Measurements from ENCODE around the gene DEFB112.

DEFB112 gene

DNA sequence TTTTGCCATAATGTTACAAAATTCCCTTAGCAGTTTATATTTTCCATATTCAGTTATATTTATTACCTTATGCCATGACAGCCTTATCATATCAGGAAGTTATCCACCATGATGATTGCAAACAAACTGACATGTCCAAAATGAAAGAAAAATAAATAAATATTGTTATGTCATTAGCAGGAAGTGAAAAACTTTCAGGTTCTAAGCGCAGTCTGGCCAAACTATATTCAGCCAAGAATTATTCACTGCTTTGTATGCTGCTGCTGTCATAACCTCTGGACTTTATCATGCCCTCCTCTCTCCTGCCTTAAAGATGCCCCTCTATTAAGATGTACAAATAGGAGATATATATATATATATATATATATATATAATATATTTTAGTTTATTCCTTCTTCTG, 27.7 kb upstream of the DEFB112 start:
- DNase-seq (no peak), ATAC-seq (ENCODE audit: insufficient read depth, low read depth) (no peak)
- H3K27ac ChIP-seq (ENCODE audit: low read length): no peak overlapping the region
- no peaks in the 10 kb centered on the region for H4K20me1 ChIP-seq (ENCODE audit: insufficient read depth, low read length)
- H3K79me2 ChIP-seq (ENCODE audit: insufficient read depth, low read length): no peaks in the 10 kb centered on the region
- H3K4me1 ChIP-seq (ENCODE audit: insufficient read depth, low read length): no peaks in the 10 kb centered on the region
- TF ChIP-seq, protein P1, sequence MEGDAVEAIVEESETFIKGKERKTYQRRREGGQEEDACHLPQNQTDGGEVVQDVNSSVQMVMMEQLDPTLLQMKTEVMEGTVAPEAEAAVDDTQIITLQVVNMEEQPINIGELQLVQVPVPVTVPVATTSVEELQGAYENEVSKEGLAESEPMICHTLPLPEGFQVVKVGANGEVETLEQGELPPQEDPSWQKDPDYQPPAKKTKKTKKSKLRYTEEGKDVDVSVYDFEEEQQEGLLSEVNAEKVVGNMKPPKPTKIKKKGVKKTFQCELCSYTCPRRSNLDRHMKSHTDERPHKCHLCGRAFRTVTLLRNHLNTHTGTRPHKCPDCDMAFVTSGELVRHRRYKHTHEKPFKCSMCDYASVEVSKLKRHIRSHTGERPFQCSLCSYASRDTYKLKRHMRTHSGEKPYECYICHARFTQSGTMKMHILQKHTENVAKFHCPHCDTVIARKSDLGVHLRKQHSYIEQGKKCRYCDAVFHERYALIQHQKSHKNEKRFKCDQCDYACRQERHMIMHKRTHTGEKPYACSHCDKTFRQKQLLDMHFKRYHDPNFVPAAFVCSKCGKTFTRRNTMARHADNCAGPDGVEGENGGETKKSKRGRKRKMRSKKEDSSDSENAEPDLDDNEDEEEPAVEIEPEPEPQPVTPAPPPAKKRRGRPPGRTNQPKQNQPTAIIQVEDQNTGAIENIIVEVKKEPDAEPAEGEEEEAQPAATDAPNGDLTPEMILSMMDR (IDR thresholded peaks at IDR 0.05; ENCODE audit: borderline replicate concordance, extremely low read depth, low read length, poor library complexity, severe bottlenecking): no peak
- TF ChIP-seq EZH2 (IDR thresholded peaks at IDR 0.05; ENCODE audit: borderline replicate concordance, low read depth, low read length, severe bottlenecking): no peak
- no peaks in the 10 kb centered on the region for H3K9me3 ChIP-seq (ENCODE audit: insufficient read depth, low read length, severe bottlenecking)
- no peak overlapping the region for H3K9ac ChIP-seq (ENCODE audit: low read depth, low read length)
- no peak overlapping the region for H3K4me3 ChIP-seq (ENCODE audit: low read depth in 1 of 2, low read length in 2 of 2)
- H3K27me3 ChIP-seq (ENCODE audit: insufficient read depth, low read length, poor library complexity): no peaks in the 10 kb centered on the region
- no peak overlapping the region for H2AFZ ChIP-seq (ENCODE audit: low read depth, low read length)
- H3K36me3 ChIP-seq (ENCODE audit: insufficient read depth, low read length): no peaks in the 10 kb centered on the region
- no peak overlapping the region for H3K4me2 ChIP-seq (ENCODE audit: insufficient read depth, low read length)

DNA sequence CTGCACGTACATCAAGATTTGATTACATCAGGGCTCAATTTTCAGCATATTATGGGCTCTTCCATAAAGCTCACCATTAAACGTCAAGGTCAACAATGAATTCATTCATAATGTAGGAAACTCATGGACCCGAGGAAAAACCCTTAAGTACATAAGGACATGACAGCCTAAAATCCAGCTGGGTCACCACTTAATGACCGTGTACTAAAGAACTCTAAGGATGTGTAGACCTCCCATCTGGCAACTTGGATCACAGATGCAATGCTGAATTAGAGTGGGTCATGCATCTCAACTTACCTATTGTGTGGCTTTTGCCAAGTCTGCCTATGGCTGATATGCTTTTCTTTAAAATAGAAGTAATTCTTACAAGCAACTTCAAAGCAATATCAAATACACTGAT, 26.7 kb upstream of the DEFB112 start:
- Histone ChIP-seq H3K79me2 (ENCODE audit: insufficient read depth, low read length) (no peaks in the 10 kb centered on the region), H4K20me1 (ENCODE audit: insufficient read depth, low read length) (no peaks in the 10 kb centered on the region), H3K36me3 (ENCODE audit: insufficient read depth, low read length) (no peaks in the 10 kb centered on the region), H3K4me1 (ENCODE audit: insufficient read depth, low read length) (no peaks in the 10 kb centered on the region), H3K27ac (ENCODE audit: low read length) (no peak overlapping the region), H3K9me3 (ENCODE audit: insufficient read depth, low read length, severe bottlenecking) (no peaks in the 10 kb centered on the region), H2AFZ (ENCODE audit: low read depth, low read length) (no peak overlapping the region), H3K27me3 (ENCODE audit: insufficient read depth, low read length, poor library complexity) (no peaks in the 10 kb centered on the region), H3K4me3 (ENCODE audit: low read depth in 1 of 2, low read length in 2 of 2) (no peak overlapping the region), H3K4me2 (ENCODE audit: insufficient read depth, low read length) (no peak overlapping the region), H3K9ac (ENCODE audit: low read depth, low read length) (no peak overlapping the region)
- DNase-seq (no peak), ATAC-seq (ENCODE audit: insufficient read depth, low read depth) (no peak)
- TF ChIP-seq, protein P1 (IDR thresholded peaks at IDR 0.05; ENCODE audit: borderline replicate concordance, extremely low read depth, low read length, poor library complexity, severe bottlenecking): no peak
- TF ChIP-seq EZH2 (IDR thresholded peaks at IDR 0.05; ENCODE audit: borderline replicate concordance, low read depth, low read length, severe bottlenecking): no peak

DNA sequence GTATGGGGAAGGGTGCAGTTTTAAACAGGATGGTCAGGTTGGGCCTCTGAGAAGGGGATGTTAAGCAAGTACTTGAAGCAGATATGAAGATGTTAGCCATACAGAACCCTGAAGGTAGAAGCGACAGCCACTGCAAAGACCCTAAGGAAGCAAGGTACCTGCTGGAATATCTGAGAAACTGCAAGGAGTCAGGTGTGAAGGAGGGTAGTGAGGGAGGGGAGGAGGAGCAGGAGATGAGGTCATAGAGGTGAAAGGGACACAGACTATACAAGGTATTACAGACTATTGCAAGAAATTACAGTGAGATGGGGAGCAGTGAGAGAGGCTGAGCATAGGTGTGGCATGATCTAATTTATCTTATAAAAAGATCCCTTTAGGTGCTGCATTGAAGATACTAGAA, 22.2 kb upstream of the DEFB112 start:
- Histone ChIP-seq H2AFZ (ENCODE audit: low read depth, low read length) (no peak overlapping the region), H3K9ac (ENCODE audit: low read depth, low read length) (no peak overlapping the region), H3K36me3 (ENCODE audit: insufficient read depth, low read length) (no peaks in the 10 kb centered on the region), H3K27ac (ENCODE audit: low read length) (no peak overlapping the region), H3K79me2 (ENCODE audit: insufficient read depth, low read length) (no peaks in the 10 kb centered on the region), H4K20me1 (ENCODE audit: insufficient read depth, low read length) (no peaks in the 10 kb centered on the region), H3K4me1 (ENCODE audit: insufficient read depth, low read length) (no peaks in the 10 kb centered on the region), H3K4me3 (ENCODE audit: low read depth in 1 of 2, low read length in 2 of 2) (no peak overlapping the region), H3K27me3 (ENCODE audit: insufficient read depth, low read length, poor library complexity) (no peaks in the 10 kb centered on the region), H3K9me3 (ENCODE audit: insufficient read depth, low read length, severe bottlenecking) (no peaks in the 10 kb centered on the region), H3K4me2 (ENCODE audit: insufficient read depth, low read length) (no peak overlapping the region)
- DNase-seq (no peak), ATAC-seq (ENCODE audit: insufficient read depth, low read depth) (no peak)
- TF ChIP-seq, protein P1 (IDR thresholded peaks at IDR 0.05; ENCODE audit: borderline replicate concordance, extremely low read depth, low read length, poor library complexity, severe bottlenecking): no peak
- no peak for TF ChIP-seq EZH2 (IDR thresholded peaks at IDR 0.05; ENCODE audit: borderline replicate concordance, low read depth, low read length, severe bottlenecking)

GRCh38 chr6:50070101-50070500, 20.4 kb upstream of the DEFB112 start:
- Histone ChIP-seq H3K4me2 (ENCODE audit: insufficient read depth, low read length) (no peak overlapping the region), H3K9ac (ENCODE audit: low read depth, low read length) (no peak overlapping the region), H3K36me3 (ENCODE audit: insufficient read depth, low read length) (no peaks in the 10 kb centered on the region), H4K20me1 (ENCODE audit: insufficient read depth, low read length) (no peaks in the 10 kb centered on the region), H3K9me3 (ENCODE audit: insufficient read depth, low read length, severe bottlenecking) (no peaks in the 10 kb centered on the region), H3K27me3 (ENCODE audit: insufficient read depth, low read length, poor library complexity) (no peaks in the 10 kb centered on the region), H3K4me3 (ENCODE audit: low read depth in 1 of 2, low read length in 2 of 2) (no peak overlapping the region), H2AFZ (ENCODE audit: low read depth, low read length) (no peak overlapping the region), H3K27ac (ENCODE audit: low read length) (no peak overlapping the region), H3K79me2 (ENCODE audit: insufficient read depth, low read length) (no peaks in the 10 kb centered on the region), H3K4me1 (ENCODE audit: insufficient read depth, low read length) (no peaks in the 10 kb centered on the region)
- TF ChIP-seq, protein P1 (IDR thresholded peaks at IDR 0.05; ENCODE audit: borderline replicate concordance, extremely low read depth, low read length, poor library complexity, severe bottlenecking): no peak
- TF ChIP-seq EZH2 (IDR thresholded peaks at IDR 0.05; ENCODE audit: borderline replicate concordance, low read depth, low read length, severe bottlenecking): no peak
- ATAC-seq (ENCODE audit: insufficient read depth, low read depth) (no peak), DNase-seq (no peak)
